NCI-H1694 (cell line): ENCODE data around the gene OAS3.
A peak's percentile ranks its signal among the peaks of the same experiment; 100 is the strongest.
"Not testable (repeated sequence)": the region's sequence is repeated elsewhere in the genome, so short reads cannot be mapped to it uniquely, and the experiment has no call there.

ENCODE experiments used
- DNase-seq: peaks from one replicate; lab custom pipeline; 2025; lab: John Stamatoyannopoulos, UW

Gene OAS3, protein sequence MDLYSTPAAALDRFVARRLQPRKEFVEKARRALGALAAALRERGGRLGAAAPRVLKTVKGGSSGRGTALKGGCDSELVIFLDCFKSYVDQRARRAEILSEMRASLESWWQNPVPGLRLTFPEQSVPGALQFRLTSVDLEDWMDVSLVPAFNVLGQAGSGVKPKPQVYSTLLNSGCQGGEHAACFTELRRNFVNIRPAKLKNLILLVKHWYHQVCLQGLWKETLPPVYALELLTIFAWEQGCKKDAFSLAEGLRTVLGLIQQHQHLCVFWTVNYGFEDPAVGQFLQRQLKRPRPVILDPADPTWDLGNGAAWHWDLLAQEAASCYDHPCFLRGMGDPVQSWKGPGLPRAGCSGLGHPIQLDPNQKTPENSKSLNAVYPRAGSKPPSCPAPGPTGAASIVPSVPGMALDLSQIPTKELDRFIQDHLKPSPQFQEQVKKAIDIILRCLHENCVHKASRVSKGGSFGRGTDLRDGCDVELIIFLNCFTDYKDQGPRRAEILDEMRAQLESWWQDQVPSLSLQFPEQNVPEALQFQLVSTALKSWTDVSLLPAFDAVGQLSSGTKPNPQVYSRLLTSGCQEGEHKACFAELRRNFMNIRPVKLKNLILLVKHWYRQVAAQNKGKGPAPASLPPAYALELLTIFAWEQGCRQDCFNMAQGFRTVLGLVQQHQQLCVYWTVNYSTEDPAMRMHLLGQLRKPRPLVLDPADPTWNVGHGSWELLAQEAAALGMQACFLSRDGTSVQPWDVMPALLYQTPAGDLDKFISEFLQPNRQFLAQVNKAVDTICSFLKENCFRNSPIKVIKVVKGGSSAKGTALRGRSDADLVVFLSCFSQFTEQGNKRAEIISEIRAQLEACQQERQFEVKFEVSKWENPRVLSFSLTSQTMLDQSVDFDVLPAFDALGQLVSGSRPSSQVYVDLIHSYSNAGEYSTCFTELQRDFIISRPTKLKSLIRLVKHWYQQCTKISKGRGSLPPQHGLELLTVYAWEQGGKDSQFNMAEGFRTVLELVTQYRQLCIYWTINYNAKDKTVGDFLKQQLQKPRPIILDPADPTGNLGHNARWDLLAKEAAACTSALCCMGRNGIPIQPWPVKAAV

GRCh38 chr12:112937741-112938719 lies at the start of gene OAS3:
TSS of gene OAS3 (plus strand) at chr12:112938474. CDS start at chr12:112938531, 57 bp downstream.
- DNase-seq, result no peak

DNA sequence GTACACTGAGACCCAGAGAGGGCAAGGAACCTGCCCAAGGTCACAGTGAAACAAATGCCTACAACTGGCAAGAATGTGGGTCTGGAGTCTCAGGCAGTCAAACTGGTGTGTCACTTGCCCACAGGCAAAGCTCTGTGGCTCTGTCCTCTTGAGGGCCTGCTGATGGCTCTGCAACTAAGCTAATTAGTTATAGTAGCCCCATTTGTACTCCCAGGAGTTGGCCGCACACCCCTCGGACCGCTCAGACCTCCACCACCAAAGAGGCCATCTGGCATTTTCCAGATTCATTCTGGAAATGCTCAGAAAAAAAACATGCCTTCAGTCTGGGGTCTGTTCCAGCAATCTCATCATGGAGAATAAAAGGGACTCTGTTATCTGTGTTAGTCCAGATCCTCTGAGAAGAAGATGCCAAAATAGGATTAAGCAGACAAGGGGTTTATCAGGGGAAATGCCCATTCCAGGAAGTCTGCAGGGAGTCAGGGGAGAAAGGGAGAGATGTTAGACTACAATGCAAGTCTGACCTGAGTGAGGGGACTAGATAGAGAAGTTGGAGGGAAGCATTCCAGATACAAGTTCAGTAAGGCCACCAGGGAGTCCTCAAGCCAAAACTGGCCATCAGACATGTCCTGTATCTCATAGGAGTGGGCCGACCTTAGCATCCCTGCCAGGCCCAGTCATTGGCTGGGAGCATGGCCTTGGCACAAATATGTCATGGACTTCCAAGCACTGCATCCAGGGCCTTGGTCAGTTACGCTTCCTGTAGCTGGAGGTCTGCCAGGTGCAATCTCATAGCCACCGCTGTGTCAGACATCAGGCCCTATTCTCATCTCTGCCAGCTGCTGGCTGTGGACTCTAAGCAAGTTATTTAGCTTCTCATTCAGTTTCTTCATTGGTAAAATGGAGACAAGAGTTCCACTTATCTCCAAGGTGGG lies 46.9 kb upstream of the OAS3 start:
- DNase-seq, result no peak

- no peak for DNase-seq
These were observed 45.4 kb upstream of the OAS3 start for GRCh38 chr12:112892856-112893255.

DNA sequence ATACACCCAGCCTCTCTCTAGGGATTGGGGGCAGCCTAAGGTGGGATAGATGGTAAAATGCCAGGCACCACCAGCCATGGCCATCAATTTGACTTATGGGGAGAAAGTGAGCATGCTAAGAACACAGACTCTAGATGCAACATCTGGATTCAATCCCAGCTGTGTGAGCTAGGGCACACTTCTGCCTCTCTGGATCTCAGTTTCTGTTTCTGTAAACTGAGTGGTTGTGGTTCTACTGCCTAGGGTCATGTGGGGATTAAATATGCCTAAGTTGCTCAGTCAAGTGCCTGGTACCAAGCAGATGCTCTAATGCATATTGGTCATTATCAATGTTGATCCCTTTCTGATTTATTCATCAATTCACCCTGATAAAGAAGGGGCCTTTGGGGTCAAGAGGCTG lies 44.1 kb upstream of the OAS3 start:
- no peak for DNase-seq

DNA sequence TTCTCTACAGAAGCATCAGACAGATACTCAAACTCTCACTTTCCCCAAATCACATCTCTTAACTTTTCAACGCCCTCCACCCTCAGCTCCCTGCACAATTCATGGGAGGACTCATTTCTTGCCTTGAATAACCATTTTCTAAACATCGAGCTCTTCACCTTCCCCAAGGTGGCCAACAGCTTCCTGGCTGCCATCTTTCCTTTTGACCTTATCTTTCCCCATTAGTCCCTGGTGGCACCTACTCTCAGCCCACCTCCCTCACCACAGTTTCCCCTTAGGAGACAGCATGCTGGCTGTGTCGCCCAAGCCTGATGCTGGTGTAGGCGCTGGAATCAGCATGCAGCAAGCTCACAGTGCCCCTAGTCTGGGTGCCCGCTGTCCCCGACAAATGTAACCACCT lies 39.9 kb upstream of the OAS3 start:
- no peak for DNase-seq

- peak; percentile 66 for DNase-seq
These were observed 37.8 kb upstream of the OAS3 start for GRCh38 chr12:112900298-112901145.

GRCh38 chr12:112901271-112901670 lies 37.0 kb upstream of the OAS3 start:
- DNase-seq, result no peak

DNA sequence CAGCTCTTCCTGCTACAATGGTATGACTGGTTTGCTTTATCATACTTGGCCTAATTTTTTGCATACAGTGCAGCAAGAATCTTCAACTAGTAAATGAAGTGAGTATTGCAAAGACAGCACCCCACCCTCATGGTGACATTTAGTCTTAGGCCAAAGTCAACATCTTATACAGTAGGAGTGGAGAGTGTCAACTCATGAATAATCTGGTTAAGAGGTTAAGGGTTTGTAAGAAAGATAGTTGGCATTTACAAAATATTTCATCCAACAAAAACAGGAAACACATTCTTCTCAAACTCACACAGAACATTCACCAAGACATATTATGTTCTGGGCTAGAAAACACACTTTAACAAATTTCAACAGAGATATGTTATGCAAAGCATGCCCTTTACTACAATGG lies 33.7 kb upstream of the OAS3 start:
- no peak for DNase-seq

DNA sequence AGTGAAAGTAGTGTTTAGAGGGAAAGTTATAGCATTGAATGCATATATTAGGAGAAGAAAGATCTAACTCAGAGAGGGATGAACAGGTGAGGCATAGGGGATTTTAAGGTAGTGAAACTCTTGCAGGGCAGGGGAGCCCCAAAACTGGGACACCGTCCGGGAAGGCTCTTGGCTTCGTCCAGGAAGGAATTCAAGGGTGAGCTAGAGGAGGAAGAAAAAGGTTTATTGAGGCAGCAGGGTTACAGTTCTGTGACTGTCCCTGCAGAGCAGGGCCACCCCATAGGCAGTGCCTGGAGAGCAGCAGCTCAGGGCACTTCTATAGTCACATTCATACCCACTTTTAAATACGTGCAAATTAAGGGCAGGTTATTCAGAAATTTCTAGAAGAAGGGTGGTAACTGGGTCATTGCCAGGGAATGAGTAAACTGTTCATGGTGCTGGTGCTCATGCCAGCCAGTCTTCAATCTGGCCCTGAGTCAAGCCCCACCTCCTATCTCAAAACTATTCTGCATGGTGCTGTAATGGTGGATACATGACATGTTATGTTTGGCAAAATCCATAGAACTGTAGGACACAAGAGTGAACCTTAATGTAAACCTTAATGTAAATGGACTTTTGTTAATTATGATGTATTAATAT lies 32.7 kb upstream of the OAS3 start:
- no peak for DNase-seq

DNA sequence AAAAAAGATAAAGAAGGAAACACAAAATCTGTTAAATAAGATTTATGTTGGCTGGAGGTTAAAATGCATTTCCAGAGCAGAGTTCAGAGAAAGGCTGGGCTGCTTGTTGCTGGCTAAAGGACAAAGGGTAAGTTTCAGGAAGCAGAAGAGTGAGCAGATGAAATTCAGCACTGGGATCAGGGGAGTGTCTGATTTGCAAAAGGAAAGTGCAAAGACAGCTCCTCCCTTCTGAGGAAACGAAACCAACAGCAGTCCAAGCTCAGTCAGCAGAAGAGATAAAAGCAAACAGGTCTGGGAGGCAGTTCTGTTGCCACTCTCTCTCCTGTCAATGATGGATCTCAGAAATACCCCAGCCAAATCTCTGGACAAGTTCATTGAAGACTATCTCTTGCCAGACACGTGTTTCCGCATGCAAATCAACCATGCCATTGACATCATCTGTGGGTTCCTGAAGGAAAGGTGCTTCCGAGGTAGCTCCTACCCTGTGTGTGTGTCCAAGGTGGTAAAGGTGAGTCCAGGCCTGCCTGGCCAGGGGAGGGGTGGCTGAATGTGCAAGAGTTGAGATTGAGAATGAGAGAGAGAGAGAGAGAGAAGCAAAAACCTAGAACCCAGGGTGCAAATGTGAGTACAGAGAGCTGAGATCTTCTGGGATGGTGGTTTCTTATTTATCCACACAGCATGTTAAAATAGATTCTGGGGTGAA lies 31.4 kb upstream of the OAS3 start, which contains the start of gene OAS1:
Gene OAS1, plus strand, starts transcription at position 251 of the 703 bp plus-strand sequence. Its CDS starts 78 bp downstream, at position 329.
- no peak for DNase-seq

DNA sequence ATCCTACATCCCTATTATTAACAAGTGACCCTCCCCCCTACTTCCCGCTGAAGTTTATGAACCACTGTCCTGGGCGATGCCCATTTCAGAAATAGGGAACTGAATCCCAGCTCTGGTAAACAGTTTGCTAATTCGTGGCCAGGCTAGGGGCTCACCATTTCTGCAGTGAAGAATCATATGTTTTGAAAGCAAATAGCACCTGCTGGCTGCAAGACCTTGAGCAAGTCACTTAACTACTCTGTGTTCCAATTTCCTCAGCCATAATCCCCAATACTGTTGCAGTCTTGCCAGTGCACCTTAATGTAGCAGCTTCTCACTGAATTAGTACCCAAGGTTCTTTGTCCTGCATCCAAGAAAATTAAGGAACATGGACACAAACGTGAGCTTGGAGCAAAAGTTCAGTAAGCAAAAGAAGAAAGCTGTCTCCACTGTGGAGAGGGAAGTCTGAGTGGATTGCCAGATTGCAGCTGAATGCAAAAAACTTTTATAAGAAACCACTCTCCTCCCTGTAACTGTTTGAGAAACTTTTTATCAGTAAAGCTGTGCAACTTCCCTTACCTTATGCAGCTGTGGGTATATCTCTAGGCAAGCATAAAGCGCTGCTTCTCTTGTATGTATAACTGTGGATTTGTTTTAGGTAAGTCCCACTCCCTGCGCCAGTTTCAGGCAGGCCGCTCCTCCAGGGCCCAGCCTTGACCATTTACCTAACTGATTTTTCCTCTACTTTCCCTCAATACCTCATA lies 30.7 kb upstream of the OAS3 start:
- no peak for DNase-seq

DNA sequence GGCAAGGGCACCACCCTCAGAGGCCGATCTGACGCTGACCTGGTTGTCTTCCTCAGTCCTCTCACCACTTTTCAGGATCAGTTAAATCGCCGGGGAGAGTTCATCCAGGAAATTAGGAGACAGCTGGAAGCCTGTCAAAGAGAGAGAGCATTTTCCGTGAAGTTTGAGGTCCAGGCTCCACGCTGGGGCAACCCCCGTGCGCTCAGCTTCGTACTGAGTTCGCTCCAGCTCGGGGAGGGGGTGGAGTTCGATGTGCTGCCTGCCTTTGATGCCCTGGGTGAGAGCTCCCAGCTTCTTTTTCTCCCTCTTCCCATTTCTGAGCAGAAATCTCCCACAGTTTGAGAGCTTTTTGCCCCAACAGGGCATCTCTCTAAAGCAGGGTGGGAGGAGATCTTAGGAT lies 29.7 kb upstream of the OAS3 start:
- no peak for DNase-seq

DNA sequence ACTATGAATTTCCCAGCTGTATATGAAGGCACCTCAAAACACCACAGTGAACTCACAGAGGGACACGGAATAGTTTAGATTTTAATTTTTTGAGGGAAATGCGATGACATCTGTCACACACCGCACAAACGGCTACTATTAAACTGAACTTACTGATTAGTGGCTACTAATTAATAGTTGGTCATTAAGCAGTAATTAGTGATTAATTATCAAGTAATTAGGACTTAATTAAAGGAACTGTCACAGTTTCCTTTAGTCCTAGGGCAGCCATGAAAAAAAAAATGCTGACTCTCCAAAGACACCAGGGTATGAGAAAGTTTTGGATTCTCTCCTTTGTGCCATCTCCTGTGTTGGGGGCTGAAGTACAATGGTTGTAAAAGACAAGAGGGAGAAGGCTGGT lies 28.6 kb upstream of the OAS3 start:
- DNase-seq, result no peak

- no peak for DNase-seq
These were observed 25.1 kb upstream of the OAS3 start for GRCh38 chr12:112913038-112913688.

- DNase-seq, result not testable (repeated sequence)
These were observed 24.4 kb upstream of the OAS3 start for GRCh38 chr12:112913888-112914287.

GRCh38 chr12:112916270-112916669 lies 22.0 kb upstream of the OAS3 start:
- no peak for DNase-seq

DNA sequence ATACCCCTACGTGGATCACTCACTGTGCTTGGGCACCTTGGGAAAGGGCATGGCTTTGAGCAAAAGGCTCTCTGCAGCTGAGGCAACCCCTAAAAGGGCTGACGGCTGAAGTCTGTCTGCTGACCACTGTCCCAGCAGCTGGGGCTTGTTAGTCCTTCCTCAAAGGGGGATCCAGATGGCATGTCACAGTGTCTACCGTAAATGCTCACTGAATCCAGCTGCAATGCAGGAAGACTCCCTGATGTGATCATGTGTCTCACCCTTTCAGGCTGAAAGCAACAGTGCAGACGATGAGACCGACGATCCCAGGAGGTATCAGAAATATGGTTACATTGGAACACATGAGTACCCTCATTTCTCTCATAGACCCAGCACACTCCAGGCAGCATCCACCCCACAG lies 19.2 kb upstream of the OAS3 start:
- no peak for DNase-seq
